Caco-2 (cell line): ENCODE results near the gene DIO3. TPM values are rescaled to one million over a fixed set of nuclear protein-coding genes. Genes with fewer than 3 reads are reported as not detected.

Source experiments
- BruUV-seq: library from RNA; stranded (reverse); fragments of 400-500 nt; replicated peaks from 2 replicates; lab custom pipeline; 2021; lab: Mats Ljungman, UMichigan
- CTCF ChIA-PET: fragments of 300-600 bp; sonication (Branson Sonifier 250); formaldehyde crosslinking; loops from one replicate; lab custom pipeline; 2022; ENCODE audit warnings: antibody characterized with exemption; lab: Charles Lee
- POLR2A ChIA-PET: fragments of 300-600 bp; sonication (Branson Sonifier 250); formaldehyde crosslinking; loops from one replicate; lab custom pipeline; 2022; ENCODE audit warnings: antibody characterized with exemption; lab: Charles Lee
- DNase-seq, 2 experiments: peaks; one replicate each; pipeline versions ENCODE4 v3.0.0 to v3.0.0-alpha.2; 2020 to 2022
- H3K27me3 ChIP-seq: replicated peaks from 2 replicates; pipeline ENCODE4 v1.6.0; 2011; ENCODE audit warnings: low read length; ENCODE audit not compliant: control insufficient read depth, insufficient read depth
- H3K36me3 ChIP-seq: 2 replicates; pipeline ENCODE4 v1.5.1; 2011; ENCODE audit warnings: low read length; ENCODE audit not compliant: control insufficient read depth, insufficient read depth
- H3K4me1 ChIP-seq: fragments of 250-450 bp; sonication (Bioruptor Pico); 2 replicates; pipeline ENCODE4 v1.5.1; 2020; ENCODE audit warnings: mild to moderate bottlenecking
- H3K4me3 ChIP-seq: 2 replicates; pipeline ENCODE4 v1.5.1; 2011; ENCODE audit warnings: low read depth, mild to moderate bottlenecking, control low read depth, low read length
- H3K9me3 ChIP-seq: fragments of 250-450 bp; sonication (Bioruptor Pico); 2 replicates; pipeline ENCODE4 v1.5.1; 2020; ENCODE audit warnings: mild to moderate bottlenecking, moderate library complexity
- H3K27ac Mint-ChIP-seq: one replicate; pipeline ENCODE4 v1.8.0; 2022; ENCODE audit warnings: mixed read lengths; ENCODE audit not compliant: unreplicated experiment
- H3K27me3 Mint-ChIP-seq: one replicate; pipeline ENCODE4 v1.8.0; 2022; ENCODE audit warnings: mixed read lengths; ENCODE audit not compliant: insufficient read depth, unreplicated experiment
- H3K36me3 Mint-ChIP-seq: one replicate; pipeline ENCODE4 v1.8.0; 2022; ENCODE audit warnings: mild to moderate bottlenecking, mixed read lengths; ENCODE audit not compliant: insufficient read depth, unreplicated experiment
- H3K4me1 Mint-ChIP-seq: one replicate; pipeline ENCODE4 v1.8.0; 2022; ENCODE audit warnings: low read depth, mixed read lengths; ENCODE audit not compliant: unreplicated experiment
- H3K4me3 Mint-ChIP-seq: one replicate; pipeline ENCODE4 v1.8.0; 2022; ENCODE audit warnings: mild to moderate bottlenecking, moderate library complexity, mixed read lengths; ENCODE audit not compliant: unreplicated experiment
- H3K9me3 Mint-ChIP-seq: one replicate; pipeline ENCODE4 v1.8.0; 2022; ENCODE audit warnings: mixed read lengths; ENCODE audit not compliant: unreplicated experiment
- intact Hi-C: fragments of 100-400 bp; cut with micrococcal nuclease; formaldehyde crosslinking; loops from one replicate; pipeline ENCODE4 v1.10.0; 2022; ENCODE audit not compliant: unreplicated experiment
- total RNA-seq: library from RNA; stranded (reverse); gene quantifications from 2 replicates; pipeline ENCODE4 v1.2.3, GENCODE V29; 2022
- TF ChIP-seq, protein P1 (sequence below), 2 experiments: fragments of 200-600 bp in 1 of 2; IDR thresholded peaks; 1 replicate in 1 of 2; 2 replicates in 1 of 2; pipeline versions ENCODE4 v1.5.1 to v1.8.0; 2011 to 2022; ENCODE audit warnings: antibody characterized with exemption in 1 of 2, control low read depth in 1 of 2, inconsistent platforms in 1 of 2, low read depth in 1 of 2, low read length in 1 of 2, mild to moderate bottlenecking in 1 of 2, moderate library complexity in 1 of 2; ENCODE audit not compliant: insufficient read depth in 1 of 2, severe bottlenecking in 1 of 2, unreplicated experiment in 1 of 2

Gene DIO3
- total RNA-seq, 1 experiment from 2014 or later: 0.41 TPM

GRCh38 chr14:101514136-101514535 lies 47.2 kb upstream of the DIO3 start:
- no peaks in the 10 kb centered on the region for H3K36me3 ChIP-seq
- Mint-ChIP-seq H3K36me3 (no peaks in the 10 kb centered on the region), H3K27ac (no peak overlapping the region), H3K4me1 (no peaks in the 10 kb centered on the region), H3K4me3 (no peak overlapping the region), H3K9me3 (peaks cover 15% of the 10 kb centered on the region), H3K27me3 (no peaks in the 10 kb centered on the region)
- no peak for DNase-seq
- no peaks in the 10 kb centered on the region for H3K4me1 ChIP-seq
- no peak overlapping the region for H3K4me3 ChIP-seq
- TF ChIP-seq, protein P1, sequence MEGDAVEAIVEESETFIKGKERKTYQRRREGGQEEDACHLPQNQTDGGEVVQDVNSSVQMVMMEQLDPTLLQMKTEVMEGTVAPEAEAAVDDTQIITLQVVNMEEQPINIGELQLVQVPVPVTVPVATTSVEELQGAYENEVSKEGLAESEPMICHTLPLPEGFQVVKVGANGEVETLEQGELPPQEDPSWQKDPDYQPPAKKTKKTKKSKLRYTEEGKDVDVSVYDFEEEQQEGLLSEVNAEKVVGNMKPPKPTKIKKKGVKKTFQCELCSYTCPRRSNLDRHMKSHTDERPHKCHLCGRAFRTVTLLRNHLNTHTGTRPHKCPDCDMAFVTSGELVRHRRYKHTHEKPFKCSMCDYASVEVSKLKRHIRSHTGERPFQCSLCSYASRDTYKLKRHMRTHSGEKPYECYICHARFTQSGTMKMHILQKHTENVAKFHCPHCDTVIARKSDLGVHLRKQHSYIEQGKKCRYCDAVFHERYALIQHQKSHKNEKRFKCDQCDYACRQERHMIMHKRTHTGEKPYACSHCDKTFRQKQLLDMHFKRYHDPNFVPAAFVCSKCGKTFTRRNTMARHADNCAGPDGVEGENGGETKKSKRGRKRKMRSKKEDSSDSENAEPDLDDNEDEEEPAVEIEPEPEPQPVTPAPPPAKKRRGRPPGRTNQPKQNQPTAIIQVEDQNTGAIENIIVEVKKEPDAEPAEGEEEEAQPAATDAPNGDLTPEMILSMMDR (IDR thresholded peaks at IDR 0.05; ENCODE audit: insufficient read depth in 1 of 2, low read depth in 1 of 2, low read length in 1 of 2, severe bottlenecking in 1 of 2, unreplicated experiment in 1 of 2): no peak
- CTCF ChIA-PET: no interaction called here
- BruUV-seq: no TSS peak
- H3K27me3 ChIP-seq: no peaks in the 10 kb centered on the region
- POLR2A ChIA-PET: no interaction called here
- no peaks in the 10 kb centered on the region for H3K9me3 ChIP-seq
- intact Hi-C loops: no loop called here

- ChIA-PET POLR2A (interaction anchor here (0.6 kb wide), 1 partner anchor 68 kb away, joined by 3 read pairs; no protein-coding TSS in a partner anchor), CTCF (no interaction called here)
- TF ChIP-seq, protein P1 (IDR thresholded peaks at IDR 0.05; ENCODE audit: insufficient read depth in 1 of 2, low read depth in 1 of 2, low read length in 1 of 2, severe bottlenecking in 1 of 2, unreplicated experiment in 1 of 2): no peak
- no peak for DNase-seq
- Mint-ChIP-seq H3K9me3 (peaks cover 15% of the 10 kb centered on the region), H3K4me3 (no peak overlapping the region), H3K4me1 (no peaks in the 10 kb centered on the region), H3K36me3 (no peaks in the 10 kb centered on the region), H3K27me3 (no peaks in the 10 kb centered on the region), H3K27ac (no peak overlapping the region)
- Histone ChIP-seq H3K27me3 (no peaks in the 10 kb centered on the region), H3K9me3 (no peaks in the 10 kb centered on the region), H3K4me1 (no peaks in the 10 kb centered on the region), H3K4me3 (no peak overlapping the region), H3K36me3 (no peaks in the 10 kb centered on the region)
- BruUV-seq: no TSS peak
- intact Hi-C loops: no loop called here
These were observed 44.9 kb upstream of the DIO3 start for GRCh38 chr14:101516401-101516800.

DNA sequence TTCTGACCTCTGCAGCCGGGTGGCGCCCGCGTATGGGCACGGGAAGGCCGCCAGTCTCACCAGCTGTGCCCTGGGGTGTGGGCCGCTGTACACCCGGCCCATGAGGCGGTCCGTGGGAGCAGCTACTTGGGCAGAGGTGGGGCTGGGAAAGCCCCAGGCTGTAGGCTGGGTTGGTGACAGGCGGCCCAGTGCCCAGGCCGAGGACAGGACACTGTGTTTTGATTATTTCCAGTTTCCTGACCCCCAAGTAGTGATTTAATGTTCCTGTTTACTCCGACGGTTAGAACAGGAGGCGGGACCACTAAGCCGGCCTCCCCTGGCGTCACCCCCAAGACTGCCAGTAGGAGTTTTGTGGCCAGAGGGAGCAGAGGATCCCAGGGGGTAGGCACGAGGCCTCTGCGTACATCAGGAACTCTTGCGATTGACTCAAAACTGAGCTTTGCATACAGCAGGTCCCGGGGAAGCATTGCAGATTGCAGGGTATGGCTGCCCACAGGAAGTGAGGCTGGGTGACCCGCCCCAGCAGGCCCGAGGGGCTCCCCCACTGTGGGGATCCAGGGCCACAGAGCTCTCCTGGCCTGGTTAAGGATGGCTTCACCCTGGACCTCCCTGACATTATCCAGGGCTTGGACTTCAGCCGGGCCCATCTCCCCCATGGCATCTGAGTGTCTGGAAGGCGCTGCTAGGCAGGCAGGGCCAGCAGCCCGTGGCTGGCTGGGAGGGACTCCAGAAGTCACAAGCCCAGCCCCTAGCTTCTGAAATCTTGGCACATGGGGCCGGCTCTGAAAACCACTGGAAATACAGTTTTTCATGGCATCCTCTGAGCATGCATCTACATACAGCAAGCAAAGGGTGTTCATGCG lies 42.5 kb upstream of the DIO3 start:
- Mint-ChIP-seq H3K27me3 (no peaks in the 10 kb centered on the region), H3K9me3 (peaks cover 15% of the 10 kb centered on the region), H3K4me1 (no peaks in the 10 kb centered on the region), H3K36me3 (no peaks in the 10 kb centered on the region), H3K27ac (no peak overlapping the region), H3K4me3 (no peak overlapping the region)
- intact Hi-C loops: no loop called here
- ChIA-PET CTCF (no interaction called here), POLR2A (no interaction called here)
- H3K4me1 ChIP-seq: no peaks in the 10 kb centered on the region
- H3K9me3 ChIP-seq: no peaks in the 10 kb centered on the region
- TF ChIP-seq, protein P1 (IDR thresholded peaks at IDR 0.05; ENCODE audit: insufficient read depth in 1 of 2, low read depth in 1 of 2, low read length in 1 of 2, severe bottlenecking in 1 of 2, unreplicated experiment in 1 of 2): no peak
- H3K4me3 ChIP-seq: no peak overlapping the region
- DNase-seq: no peak
- BruUV-seq: no TSS peak
- no peaks in the 10 kb centered on the region for H3K36me3 ChIP-seq
- H3K27me3 ChIP-seq: no peaks in the 10 kb centered on the region
